Spleen (tissue), 11 donors: ENCODE results near the gene DDAH2. TPM values are rescaled to one million over a fixed set of nuclear protein-coding genes. Genes with fewer than 3 reads are reported as not detected.
A peak's percentile ranks its signal among the peaks of the same experiment; 100 is the strongest.

Experiments
- DNase-seq: peaks from one replicate; pipeline ENCODE4 v3.0.0-alpha.2; 2020
- H3K27ac ChIP-seq, 8 donors: fragments of 200-600 bp; sonication (generic) in 7 of 8; 1 replicate in 4 of 8; 2 replicates in 4 of 8; pipeline versions ENCODE4 v1.5.0 to v1.8.0; 2016 to 2021; ENCODE audit warnings: inconsistent platforms in 4 of 8, mild to moderate bottlenecking in 4 of 8, moderate library complexity in 1 of 8
- H3K27me3 ChIP-seq, 7 donors: fragments of 200-600 bp; sonication (generic) in 6 of 7; replicated peaks in 1 of 7; 1 replicate in 4 of 7; 2 replicates in 3 of 7; pipeline versions ENCODE4 v1.5.0 to v1.8.0; 2016 to 2021; ENCODE audit warnings: inconsistent platforms in 3 of 7, mild to moderate bottlenecking in 1 of 7
- H3K36me3 ChIP-seq, 6 donors: fragments of 200-600 bp; sonication (generic) in 5 of 6; 1 replicate in 4 of 6; 2 replicates in 2 of 6; pipeline versions ENCODE4 v1.5.0 to v1.8.0; 2016 to 2021; ENCODE audit warnings: inconsistent platforms in 2 of 6
- H3K4me1 ChIP-seq, 6 donors: fragments of 200-600 bp; sonication (generic) in 5 of 6; 1 replicate in 3 of 6; 2 replicates in 3 of 6; pipeline versions ENCODE4 v1.5.0 to v1.8.0; 2016 to 2021; ENCODE audit warnings: inconsistent platforms in 3 of 6
- H3K4me3 ChIP-seq, 8 donors: fragments of 200-600 bp; sonication (generic) in 7 of 8; 1 replicate in 4 of 8; 2 replicates in 4 of 8; pipeline versions ENCODE4 v1.5.0 to v1.8.0; 2016 to 2021; ENCODE audit warnings: inconsistent platforms in 4 of 8, mild to moderate bottlenecking in 4 of 8, moderate library complexity in 2 of 8
- H3K9me3 ChIP-seq, 8 donors: fragments of 200-600 bp; sonication (generic) in 7 of 8; 1 replicate in 4 of 8; 2 replicates in 4 of 8; pipeline versions ENCODE4 v1.5.0 to v1.8.0; 2016 to 2021; ENCODE audit warnings: inconsistent platforms in 4 of 8
- POLR2A ChIP-seq, 3 donors: fragments of 450-650 bp; IDR thresholded peaks; one replicate each; pipeline ENCODE4 v1.5.1; 2017; ENCODE audit warnings: antibody characterized with exemption in 3 of 3, mild to moderate bottlenecking in 1 of 3
- POLR2AphosphoS5 ChIP-seq, 3 donors: sonication (generic); formaldehyde crosslinking; IDR thresholded peaks; one replicate each; pipeline ENCODE4 v1.5.1; 2017; ENCODE audit warnings: antibody characterized with exemption in 3 of 3
- WGBS, 5 donors: extraction: QIAGEN DNeasy Blood & Tissue Kit in 3 of 5; methylation state at CpG; one replicate each; pipeline versions ENCODE4 v1.1.5 to v1.1.7; 2013 to 2018; 5-methylcytosine and 5-hydroxymethylcytosine counted together
- intact Hi-C: fragments of 100-400 bp; cut with DNase I; formaldehyde crosslinking; loops from one replicate; pipeline ENCODE4 v1.15.0; 2023; ENCODE audit warnings: low total_unique reads
- polyA plus RNA-seq, 3 donors: library from polyadenylated mRNA; stranded (reverse); fragments of 200-250 nt; gene quantifications; one replicate each; pipeline ENCODE4 v1.2.1, GENCODE V29; 2013
- total RNA-seq, 7 donors: library from RNA; depleted of rRNA in 3 of 7; stranded (reverse); fragments of >200 nt in 3 of 7; fragmentation: NEBNext Ultra II Directional in 4 of 7; extraction: Animal tissue kit (Norgen Biotek cat#: 25700) in 4 of 7; gene quantifications; one replicate each; pipeline versions ENCODE4 v1.1.0 to v1.2.1, GENCODE V29; 2016 to 2021
- TF ChIP-seq, protein P1 (sequence below), 11 experiments: fragments of 200-600 bp in 7 of 11; fragments of 450-650 bp in 4 of 11; sonication (generic) in 4 of 11; IDR thresholded peaks in 8 of 11; conservative IDR thresholded peaks in 3 of 11; 1 replicate in 7 of 11; 2 replicates in 4 of 11; pipeline versions ENCODE4 v1.4.0 to v1.8.0; 2016 to 2021; ENCODE audit warnings: antibody characterized with exemption in 11 of 11, inconsistent platforms in 4 of 11, mild to moderate bottlenecking in 1 of 11
- donor health status: healthy with polysubstance abuse.
- donor health status: DM: no; HTN: no; CAD: no; lungs with moderate emphysema.
- donor health status: DM: no; HTN: no; CAD: no.
- donor health status: Bipolar disorder and iron deficiency.
- donor health status: healthy.
- donor health status: DM: no; HTN: no; CAD: no.
- donor health status: DM: yes; HTN: yes; CAD: no.

DDAH2 gene
- total and polyA plus RNA-seq, 10 donors: 63.0 to 116 (median 76.7) TPM

DNA sequence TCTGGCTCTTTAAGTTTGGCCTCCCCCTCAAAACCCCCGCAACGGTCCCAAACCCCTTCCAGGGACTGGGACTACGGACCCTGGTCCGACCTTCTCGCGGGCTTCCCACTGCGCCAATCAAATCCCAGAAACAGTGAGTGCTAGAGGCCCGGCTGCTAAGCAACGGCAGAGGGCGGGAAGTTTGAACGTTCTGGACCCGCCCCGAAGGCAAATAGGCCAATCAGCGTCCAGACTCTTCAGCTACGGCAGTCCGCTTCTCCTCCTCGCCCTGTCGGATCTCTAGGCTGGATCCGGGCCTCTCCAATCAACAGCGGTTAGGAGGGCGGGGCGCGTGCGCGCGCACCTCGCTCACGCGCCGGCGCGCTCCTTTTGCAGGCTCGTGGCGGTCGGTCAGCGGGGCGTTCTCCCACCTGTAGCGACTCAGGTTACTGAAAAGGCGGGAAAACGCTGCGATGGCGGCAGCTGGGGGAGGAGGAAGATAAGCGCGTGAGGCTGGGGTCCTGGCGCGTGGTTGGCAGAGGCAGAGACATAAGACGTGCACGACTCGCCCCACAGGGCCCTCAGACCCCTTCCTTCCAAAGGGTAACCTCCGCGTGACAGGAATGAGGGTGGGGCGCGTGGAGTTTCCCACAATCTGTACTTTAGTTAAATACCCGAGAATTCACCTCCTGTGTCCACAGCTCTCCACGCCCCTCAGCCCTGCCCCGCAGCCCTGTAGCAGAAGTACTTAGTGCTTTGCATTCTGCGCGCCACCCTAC is 10.7 kb upstream of the DDAH2 start, which contains the start of gene MSH5:
MSH5 (plus strand) TSS at position 367 of the 758 bp plus-strand sequence. CDS start 462 bp downstream, outside the sequence.
- peaks cover 26 to 54% (median 47%) of the 10 kb centered on the region in 6 donors for H3K4me1 ChIP-seq
- intact Hi-C loops: loop anchor here (10.0 kb wide), 2 partner anchors 55 to 85 kb away; partner anchors contain the start of genes HSPA1B and VARS1
- H3K27ac ChIP-seq: peak within 1 kb of the TSS; percentile 70 to 99 (median 96)
- H3K9me3 ChIP-seq: no peaks in the 10 kb centered on the region
- H3K36me3 ChIP-seq: peaks cover 0 to 15% (median 0%) of the 10 kb centered on the region in 6 donors
- peak within 1 kb of the TSS; percentile 74 to 95 (median 86) for H3K4me3 ChIP-seq
- TF ChIP-seq, protein P1, sequence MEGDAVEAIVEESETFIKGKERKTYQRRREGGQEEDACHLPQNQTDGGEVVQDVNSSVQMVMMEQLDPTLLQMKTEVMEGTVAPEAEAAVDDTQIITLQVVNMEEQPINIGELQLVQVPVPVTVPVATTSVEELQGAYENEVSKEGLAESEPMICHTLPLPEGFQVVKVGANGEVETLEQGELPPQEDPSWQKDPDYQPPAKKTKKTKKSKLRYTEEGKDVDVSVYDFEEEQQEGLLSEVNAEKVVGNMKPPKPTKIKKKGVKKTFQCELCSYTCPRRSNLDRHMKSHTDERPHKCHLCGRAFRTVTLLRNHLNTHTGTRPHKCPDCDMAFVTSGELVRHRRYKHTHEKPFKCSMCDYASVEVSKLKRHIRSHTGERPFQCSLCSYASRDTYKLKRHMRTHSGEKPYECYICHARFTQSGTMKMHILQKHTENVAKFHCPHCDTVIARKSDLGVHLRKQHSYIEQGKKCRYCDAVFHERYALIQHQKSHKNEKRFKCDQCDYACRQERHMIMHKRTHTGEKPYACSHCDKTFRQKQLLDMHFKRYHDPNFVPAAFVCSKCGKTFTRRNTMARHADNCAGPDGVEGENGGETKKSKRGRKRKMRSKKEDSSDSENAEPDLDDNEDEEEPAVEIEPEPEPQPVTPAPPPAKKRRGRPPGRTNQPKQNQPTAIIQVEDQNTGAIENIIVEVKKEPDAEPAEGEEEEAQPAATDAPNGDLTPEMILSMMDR (IDR thresholded peaks at IDR 0.05 in 8 of 11, conservative IDR thresholded peaks at IDR 0.05 in 3 of 11): no peak
- TF ChIP-seq POLR2A (IDR thresholded peaks at IDR 0.05) (no peak), POLR2AphosphoS5 (IDR thresholded peaks at IDR 0.05) (peak; percentile 82 to 92 (median 90))
- WGBS, 5 donors: 0 to 1% (median 1%) methylated on average over 38 to 58 of the region's 58 CpGs
- peak; percentile 98 for DNase-seq
- H3K27me3 ChIP-seq: no peaks in the 10 kb centered on the region

DNA sequence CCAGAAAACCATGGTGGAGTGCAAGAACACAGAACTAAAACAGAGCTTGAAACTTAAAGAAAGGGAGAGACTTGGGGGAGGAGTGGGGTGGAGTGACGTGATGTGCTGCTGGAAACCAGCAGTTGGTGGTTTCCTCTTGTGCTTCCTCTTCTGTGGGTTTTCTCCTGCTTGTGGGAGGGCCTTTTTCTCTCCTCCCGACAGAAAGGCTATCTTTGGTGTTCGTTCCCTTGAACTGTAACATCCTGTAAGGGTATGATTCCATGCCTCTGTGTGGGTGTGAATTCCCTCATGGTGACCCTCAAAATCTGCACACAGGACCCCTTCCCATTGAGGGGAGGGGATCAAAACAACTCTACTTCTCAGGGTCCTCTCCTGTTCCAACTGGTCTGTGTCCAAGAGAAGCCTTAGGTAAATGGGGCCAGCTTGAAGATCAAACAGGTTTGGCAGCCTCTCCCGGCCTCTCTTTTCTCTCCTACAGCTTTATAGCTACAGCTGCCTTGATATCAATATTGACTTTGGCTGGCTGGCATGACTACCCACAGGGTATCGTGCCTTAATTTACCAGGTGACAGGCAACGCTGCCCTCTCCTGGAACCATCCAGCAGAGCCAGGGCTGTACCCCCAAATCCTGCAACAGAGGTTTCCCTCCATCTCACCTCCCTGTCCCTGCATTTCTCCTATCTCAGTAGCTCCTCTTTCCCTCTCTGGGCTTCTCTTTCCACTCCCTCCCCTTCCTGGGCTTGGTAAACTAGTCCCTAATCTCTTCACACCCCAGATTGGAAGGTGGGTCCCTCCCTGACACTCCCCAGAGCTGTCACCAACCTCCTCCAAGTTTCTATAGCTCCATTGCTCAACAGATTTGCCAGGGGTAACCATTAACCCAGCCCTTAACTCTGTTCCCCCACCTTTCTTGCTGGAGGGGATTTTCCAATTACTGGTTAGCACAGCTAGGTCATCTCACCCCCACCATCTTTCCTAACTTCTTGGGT is 9.2 kb upstream of the DDAH2 start:
- peak overlapping the region in 7 of 8 donors; percentile 9 to 95 (median 82) for H3K4me3 ChIP-seq
- peak overlapping the region; percentile 82 to 99 (median 96) for H3K27ac ChIP-seq

DNA sequence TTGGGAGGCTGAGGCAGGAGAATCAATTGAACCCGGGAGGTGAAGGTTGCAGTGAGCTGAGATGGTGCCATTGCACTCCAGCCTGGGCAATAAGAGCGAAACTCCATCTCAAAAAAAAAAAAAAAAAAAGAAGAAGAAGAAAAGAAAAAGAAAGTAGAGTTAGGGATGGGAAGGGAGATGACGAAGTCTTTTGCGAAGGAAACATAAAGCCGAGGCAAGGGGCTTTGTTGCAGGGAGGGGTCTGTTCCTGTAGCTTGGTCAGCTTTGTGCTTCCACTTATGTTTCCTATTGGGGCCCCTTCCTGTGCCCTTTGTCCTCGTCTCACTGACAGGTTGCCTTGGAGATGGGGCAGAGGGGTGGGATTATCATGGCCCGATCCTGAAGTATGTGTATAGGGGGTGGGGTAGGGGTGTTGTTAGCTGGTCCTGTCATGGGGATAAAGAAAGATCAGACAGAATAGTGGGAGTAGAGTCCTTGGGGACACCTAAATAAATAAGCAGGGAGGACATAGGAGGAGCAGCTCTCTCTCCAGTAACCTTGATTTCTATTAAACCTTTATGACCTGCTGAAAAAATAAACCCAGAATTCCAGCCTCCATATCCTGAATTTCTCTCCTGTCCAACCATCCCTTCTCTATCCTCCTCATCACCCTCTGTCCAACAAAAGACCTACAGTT is 8.4 kb upstream of the DDAH2 start:
- Histone ChIP-seq H3K36me3 (peaks cover 0 to 30% (median 17%) of the 10 kb centered on the region in 6 donors), H3K9me3 (no peaks in the 10 kb centered on the region), H3K4me3 (peak overlapping the region in 7 of 8 donors; percentile 9 to 95 (median 86)), H3K4me1 (peaks cover 44 to 77% (median 69%) of the 10 kb centered on the region in 6 donors), H3K27ac (peak overlapping the region; percentile 82 to 99 (median 96)), H3K27me3 (no peaks in the 10 kb centered on the region)
- DNase-seq: no peak
- intact Hi-C loops: loop anchor here (10.0 kb wide), 2 partner anchors 57 to 87 kb away; partner anchors contain the start of genes HSPA1B and VARS1
- TF ChIP-seq, protein P1 (IDR thresholded peaks at IDR 0.05 in 8 of 11, conservative IDR thresholded peaks at IDR 0.05 in 3 of 11): no peak
- no peak for TF ChIP-seq POLR2AphosphoS5 (IDR thresholded peaks at IDR 0.05)
- no peak for TF ChIP-seq POLR2A (IDR thresholded peaks at IDR 0.05)
- WGBS, 5 donors: 8 to 20% (median 15%) methylated on average over 7 of the region's 7 CpGs

More for the DNA sequence above, 9.2 kb upstream of the DDAH2 start:
- Histone ChIP-seq H3K9me3 (no peaks in the 10 kb centered on the region), H3K27me3 (no peaks in the 10 kb centered on the region), H3K4me1 (peaks cover 40 to 69% (median 61%) of the 10 kb centered on the region in 6 donors), H3K36me3 (peaks cover 0 to 22% (median 8%) of the 10 kb centered on the region in 6 donors)
- intact Hi-C loops: loop anchor here (10.0 kb wide), 2 partner anchors 57 to 87 kb away; partner anchors contain the start of genes HSPA1B and VARS1
- TF ChIP-seq, protein P1 (IDR thresholded peaks at IDR 0.05 in 8 of 11, conservative IDR thresholded peaks at IDR 0.05 in 3 of 11): peak in 5 of 11 experiments; percentile 9 to 35 (median 23)
- TF ChIP-seq POLR2AphosphoS5 (IDR thresholded peaks at IDR 0.05) (peak in 2 of 3 donors; percentile 18 to 92), POLR2A (IDR thresholded peaks at IDR 0.05) (peak in 1 of 3 donors; percentile 28)
- 3 to 6% (median 4%) methylated on average over 6 of the region's 6 CpGs for WGBS, 5 donors
- peak; percentile 90 for DNase-seq
